IMR-90 (cell line): Measurements from ENCODE around the gene F10.

ENCODE experiments used
- BHLHE40 ChIP-seq: fragments of 150-350 bp; IDR thresholded peaks from 2 replicates; pipeline ENCODE4 v1.6.1; 2016; ENCODE audit warnings: mild to moderate bottlenecking, low read depth, low read length
- CEBPB ChIP-seq: IDR thresholded peaks from 2 replicates; pipeline ENCODE4 v1.6.1; 2012; ENCODE audit warnings: low read depth, low read length, improper control_type of control experiment
- CHD1 ChIP-seq: IDR thresholded peaks from 2 replicates; pipeline ENCODE4 v1.6.1; 2012; ENCODE audit warnings: low read depth, low read length, improper control_type of control experiment
- FOS ChIP-seq: fragments of 150-350 bp; IDR thresholded peaks from 2 replicates; pipeline ENCODE4 v1.6.1; 2016; ENCODE audit warnings: low read depth, low read length
- MAFK ChIP-seq: IDR thresholded peaks from 2 replicates; pipeline ENCODE4 v1.6.1; 2012; ENCODE audit warnings: low read depth, low read length, improper control_type of control experiment
- MAZ ChIP-seq: IDR thresholded peaks from 2 replicates; pipeline ENCODE4 v1.6.1; 2012; ENCODE audit warnings: low read depth, mild to moderate bottlenecking, low read length, improper control_type of control experiment, moderate library complexity, borderline replicate concordance
- MXI1 ChIP-seq: IDR thresholded peaks from 2 replicates; pipeline ENCODE4 v1.6.1; 2012; ENCODE audit warnings: low read depth, mild to moderate bottlenecking, low read length, moderate library complexity, borderline replicate concordance
- NFE2L2 ChIP-seq: fragments of 150-350 bp; IDR thresholded peaks from 2 replicates; pipeline ENCODE4 v1.6.1; 2016; ENCODE audit warnings: low read depth, mild to moderate bottlenecking, low read length
- POLR2A ChIP-seq: IDR thresholded peaks from 2 replicates; pipeline ENCODE4 v1.6.1; 2012; ENCODE audit warnings: mild to moderate bottlenecking, low read depth, low read length
- RAD21 ChIP-seq: IDR thresholded peaks from 2 replicates; pipeline ENCODE4 v1.6.1; 2012; ENCODE audit warnings: low read length, improper control_type of control experiment
- RCOR1 ChIP-seq: IDR thresholded peaks from 2 replicates; pipeline ENCODE4 v1.6.1; 2012; ENCODE audit warnings: mild to moderate bottlenecking, low read length, improper control_type of control experiment; ENCODE audit not compliant: insufficient replicate concordance
- RFX5 ChIP-seq: IDR thresholded peaks from 2 replicates; pipeline ENCODE4 v1.8.0; 2012; ENCODE audit warnings: low read depth, mild to moderate bottlenecking, low read length, moderate library complexity
- SMC3 ChIP-seq: fragments of 150-350 bp; IDR thresholded peaks from 2 replicates; pipeline ENCODE4 v1.6.1; 2016; ENCODE audit warnings: low read depth, mild to moderate bottlenecking, antibody characterized with exemption, low read length, moderate library complexity
- TF ChIP-seq, protein P1 (sequence below): conservative IDR thresholded peaks from 2 replicates; pipeline ENCODE4 v1.5.1; 2012; ENCODE audit warnings: mild to moderate bottlenecking, low read depth, low read length, improper control_type of control experiment

DNA sequence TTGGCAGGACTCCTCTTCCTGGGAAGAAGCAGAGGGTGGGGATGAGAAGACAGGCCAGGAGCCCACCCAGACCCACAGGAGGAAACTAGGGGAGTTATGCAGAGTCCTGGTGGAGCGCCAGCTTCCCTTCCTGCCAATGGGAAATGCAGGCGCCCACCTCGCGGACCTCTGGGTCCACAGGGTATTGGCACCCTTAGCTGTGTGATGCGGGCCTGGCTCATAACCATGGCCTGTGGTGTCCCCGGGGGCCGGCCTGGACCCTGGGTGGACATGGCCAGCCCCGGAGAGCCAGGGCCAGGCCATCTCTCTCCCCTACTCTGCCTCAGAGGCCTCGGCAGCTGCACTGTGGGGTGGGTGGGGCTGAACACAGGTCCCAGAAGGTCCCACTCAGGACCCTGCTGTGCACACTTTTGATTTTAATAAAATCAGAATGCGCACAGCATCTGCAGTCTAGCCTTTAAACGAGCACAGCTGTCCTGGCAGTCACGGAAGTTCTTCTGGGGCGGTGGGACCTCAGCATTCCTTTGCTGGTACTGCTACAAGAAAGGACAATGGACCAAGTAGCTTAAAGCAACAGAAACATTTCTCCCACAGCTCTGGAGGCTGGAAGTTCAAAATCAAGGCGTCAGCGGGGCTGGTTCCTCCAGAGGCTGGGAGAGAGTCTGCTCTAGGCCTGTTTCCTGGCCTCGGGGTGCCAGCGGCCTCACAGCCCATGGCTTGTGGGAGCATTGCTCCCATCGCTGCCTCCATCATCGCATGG lies 1.8 kb downstream of the F10 start:
- TF ChIP-seq, protein P1, sequence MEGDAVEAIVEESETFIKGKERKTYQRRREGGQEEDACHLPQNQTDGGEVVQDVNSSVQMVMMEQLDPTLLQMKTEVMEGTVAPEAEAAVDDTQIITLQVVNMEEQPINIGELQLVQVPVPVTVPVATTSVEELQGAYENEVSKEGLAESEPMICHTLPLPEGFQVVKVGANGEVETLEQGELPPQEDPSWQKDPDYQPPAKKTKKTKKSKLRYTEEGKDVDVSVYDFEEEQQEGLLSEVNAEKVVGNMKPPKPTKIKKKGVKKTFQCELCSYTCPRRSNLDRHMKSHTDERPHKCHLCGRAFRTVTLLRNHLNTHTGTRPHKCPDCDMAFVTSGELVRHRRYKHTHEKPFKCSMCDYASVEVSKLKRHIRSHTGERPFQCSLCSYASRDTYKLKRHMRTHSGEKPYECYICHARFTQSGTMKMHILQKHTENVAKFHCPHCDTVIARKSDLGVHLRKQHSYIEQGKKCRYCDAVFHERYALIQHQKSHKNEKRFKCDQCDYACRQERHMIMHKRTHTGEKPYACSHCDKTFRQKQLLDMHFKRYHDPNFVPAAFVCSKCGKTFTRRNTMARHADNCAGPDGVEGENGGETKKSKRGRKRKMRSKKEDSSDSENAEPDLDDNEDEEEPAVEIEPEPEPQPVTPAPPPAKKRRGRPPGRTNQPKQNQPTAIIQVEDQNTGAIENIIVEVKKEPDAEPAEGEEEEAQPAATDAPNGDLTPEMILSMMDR = no peak
- TF ChIP-seq POLR2A (no peak), BHLHE40 (no peak), RAD21 (no peak), CEBPB (no peak), CHD1 (no peak), MXI1 (no peak), RFX5 (no peak), FOS (no peak), MAFK (no peak), SMC3 (no peak), NFE2L2 (no peak), RCOR1 (no peak), MAZ (no peak)
